T-helper 17 cell (primary cell): ENCODE measurements around the gene ATP2C1. TPM values are rescaled to one million over a fixed set of nuclear protein-coding genes. Genes with fewer than 3 reads are reported as not detected.

Source experiments
- ATAC-seq: fragments of 150-1000 bp; cut with Tn5 transposase; 2 replicates; pipeline ENCODE4 v1.10.0; 2021; ENCODE audit warnings: mild to moderate bottlenecking, moderate library complexity
- DNase-seq, 3 donors: peaks; one replicate each; pipeline versions ENCODE4 v3.0.0 to v3.0.0-alpha.2; 2020 to 2021
- H3K9me3 ChIP-seq: one replicate; pipeline ENCODE4 v1.7.0; 2013; ENCODE audit warnings: low read length, mild to moderate bottlenecking; ENCODE audit not compliant: control insufficient read depth, poor library complexity, severe bottlenecking
- H3K27ac Mint-ChIP-seq: one replicate; pipeline ENCODE4 v1.8.0; 2022; ENCODE audit warnings: mild to moderate bottlenecking, moderate library complexity, mixed read lengths
- H3K27me3 Mint-ChIP-seq: one replicate; pipeline ENCODE4 v1.8.0; 2022; ENCODE audit warnings: mixed read lengths
- H3K36me3 Mint-ChIP-seq: one replicate; pipeline ENCODE4 v1.8.0; 2022; ENCODE audit warnings: low read depth, mixed read lengths
- H3K4me1 Mint-ChIP-seq: one replicate; pipeline ENCODE4 v1.8.0; 2022; ENCODE audit warnings: mild to moderate bottlenecking, mixed read lengths
- H3K4me3 Mint-ChIP-seq: one replicate; pipeline ENCODE4 v1.8.0; 2022; ENCODE audit warnings: mild to moderate bottlenecking, moderate library complexity, mixed read lengths
- total RNA-seq, 4 donors: library from RNA in 2 of 4; stranded (reverse) in 2 of 4; gene quantifications; one replicate each; pipeline ENCODE4 v1.2.3 and lab custom pipeline; 2022 to 2026

ATP2C1 gene
- total RNA-seq, 2 donors from 2014 or later = 57.9 to 60.0 TPM

DNA sequence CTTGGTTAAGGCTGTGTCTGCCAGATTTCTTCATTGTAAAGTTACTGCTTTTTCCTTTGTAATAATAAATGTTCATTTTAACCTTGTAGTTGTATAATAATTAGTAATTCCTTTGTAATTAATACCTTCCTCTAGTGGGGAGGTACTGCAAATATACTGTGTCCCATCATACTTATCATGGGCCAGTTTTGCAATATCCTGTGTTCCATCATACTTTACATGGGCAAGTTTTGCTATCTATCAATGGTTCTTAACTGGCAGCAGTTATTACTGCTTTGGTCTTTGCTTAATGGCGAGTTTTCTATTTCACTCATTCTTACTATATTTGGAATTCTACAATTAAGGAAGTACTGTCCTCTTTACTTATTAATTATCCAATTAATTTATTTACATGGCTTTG lies 10.6 kb downstream of the ATP2C1 start:
- no peaks in the 10 kb centered on the region for H3K27me3 Mint-ChIP-seq
- DNase-seq = no peak
- H3K4me3 Mint-ChIP-seq = no peak overlapping the region
- H3K27ac Mint-ChIP-seq = peak overlapping the region; percentile 75
- no peaks in the 10 kb centered on the region for H3K36me3 Mint-ChIP-seq
- no peaks in the 10 kb centered on the region for H3K9me3 ChIP-seq
- peaks cover 46% of the 10 kb centered on the region for H3K4me1 Mint-ChIP-seq
- ATAC-seq = no peak

DNA sequence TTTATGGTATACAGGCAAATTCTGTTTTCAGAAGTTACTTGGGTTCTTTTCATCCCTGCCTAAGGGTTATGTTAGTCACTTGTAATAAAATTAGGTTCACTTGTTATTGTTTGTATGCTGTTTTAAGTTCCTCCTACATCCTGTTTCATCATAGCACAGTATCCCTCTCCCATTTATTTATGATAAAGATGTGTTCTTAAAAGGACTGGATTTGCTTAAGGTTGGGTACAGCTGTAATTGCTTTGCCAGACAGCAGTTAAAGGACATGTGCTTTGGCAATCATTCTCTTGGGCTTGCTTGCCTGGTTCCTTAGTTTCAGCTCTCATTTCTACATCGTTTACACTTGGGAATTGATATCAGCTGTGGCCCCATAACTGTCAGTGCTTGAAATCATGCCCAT lies 11.7 kb downstream of the ATP2C1 start:
- H3K9me3 ChIP-seq = no peaks in the 10 kb centered on the region
- Mint-ChIP-seq H3K27me3 (no peaks in the 10 kb centered on the region), H3K4me1 (peaks cover 49% of the 10 kb centered on the region), H3K4me3 (no peak overlapping the region), H3K36me3 (no peaks in the 10 kb centered on the region), H3K27ac (peak overlapping the region; percentile 75)
- ATAC-seq (no peak), DNase-seq (no peak)

DNA sequence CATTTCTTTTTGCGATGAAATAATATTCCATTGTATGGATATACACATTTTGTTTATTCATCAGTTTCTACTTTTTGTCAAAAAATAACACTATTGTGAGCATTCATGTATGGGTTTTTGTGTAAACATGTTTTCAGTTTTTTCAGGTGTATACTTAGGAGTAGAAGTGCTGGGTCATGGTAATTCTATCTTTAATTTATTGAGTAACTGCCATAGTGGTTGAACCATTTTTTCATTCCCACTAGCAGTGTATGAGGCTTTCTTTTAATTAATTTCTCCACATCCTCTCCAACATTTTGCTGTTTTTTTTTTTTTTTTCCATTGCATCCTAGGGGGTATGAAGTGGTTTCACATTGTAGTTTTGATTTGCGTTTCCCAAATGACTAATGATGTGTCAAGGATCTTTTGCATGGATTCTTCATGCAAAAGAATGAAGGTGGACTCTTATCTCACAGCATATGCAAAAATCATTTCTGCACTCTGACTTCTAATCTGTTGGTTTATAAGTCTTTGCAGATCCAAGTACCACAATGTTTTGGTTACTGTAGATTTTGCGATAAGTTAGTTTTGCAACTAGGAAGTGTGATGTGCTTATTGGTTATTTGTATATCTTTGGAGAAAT lies 12.6 kb downstream of the ATP2C1 start:
- peak overlapping the region; percentile 75 for H3K27ac Mint-ChIP-seq
- ATAC-seq (peak; percentile 61), DNase-seq (no peak)
- peaks cover 2% of the 10 kb centered on the region for H3K36me3 Mint-ChIP-seq
- peak overlapping the region; percentile 68 for H3K4me3 Mint-ChIP-seq
- peaks cover 42% of the 10 kb centered on the region for H3K4me1 Mint-ChIP-seq
- H3K27me3 Mint-ChIP-seq = no peaks in the 10 kb centered on the region
- H3K9me3 ChIP-seq = no peaks in the 10 kb centered on the region

DNA sequence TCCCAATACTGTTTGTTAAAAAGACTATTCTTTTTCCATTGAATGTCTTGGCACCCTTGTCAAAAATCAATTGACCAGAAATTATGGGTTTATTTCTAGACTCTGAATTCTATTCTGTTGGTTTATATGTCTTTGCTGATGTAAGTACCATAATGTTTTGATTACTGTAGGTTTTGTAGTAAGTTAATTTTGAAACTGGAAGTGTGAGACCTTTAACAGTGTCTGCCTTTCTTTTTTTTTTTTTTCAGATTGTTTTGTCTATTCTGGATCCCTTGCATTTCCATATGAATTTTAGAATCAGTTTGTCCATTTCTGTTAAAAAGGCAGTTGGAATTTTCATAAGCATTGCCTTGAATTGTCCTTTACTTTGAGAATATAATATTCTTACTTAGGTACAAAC lies 13.6 kb downstream of the ATP2C1 start:
- ATAC-seq = no peak
- peak overlapping the region; percentile 75 for H3K27ac Mint-ChIP-seq
- H3K9me3 ChIP-seq = no peaks in the 10 kb centered on the region
- H3K4me1 Mint-ChIP-seq = peaks cover 38% of the 10 kb centered on the region
- H3K4me3 Mint-ChIP-seq = no peak overlapping the region
- DNase-seq = no peak
- peaks cover 2% of the 10 kb centered on the region for H3K36me3 Mint-ChIP-seq
- no peaks in the 10 kb centered on the region for H3K27me3 Mint-ChIP-seq

DNA sequence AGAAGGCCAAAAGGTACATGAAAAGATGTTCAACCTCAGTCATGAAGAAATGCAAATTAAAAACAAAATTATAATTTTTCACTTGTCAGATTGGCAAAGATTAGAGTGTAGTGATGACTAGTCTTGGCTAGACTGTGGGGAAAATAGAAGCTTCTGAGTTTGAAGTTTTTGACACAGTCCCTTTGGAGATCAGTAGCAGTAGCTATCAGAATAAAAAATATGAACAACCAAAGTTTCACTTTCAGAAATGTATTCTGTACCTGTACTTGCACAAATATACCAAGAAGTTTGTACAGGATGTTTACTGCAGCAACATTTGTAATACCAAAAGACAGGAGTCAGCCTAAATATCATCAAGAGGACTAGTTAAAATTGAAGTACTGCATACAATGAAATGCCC lies 14.1 kb downstream of the ATP2C1 start:
- H3K27me3 Mint-ChIP-seq = no peaks in the 10 kb centered on the region
- peak overlapping the region; percentile 75 for H3K27ac Mint-ChIP-seq

DNA sequence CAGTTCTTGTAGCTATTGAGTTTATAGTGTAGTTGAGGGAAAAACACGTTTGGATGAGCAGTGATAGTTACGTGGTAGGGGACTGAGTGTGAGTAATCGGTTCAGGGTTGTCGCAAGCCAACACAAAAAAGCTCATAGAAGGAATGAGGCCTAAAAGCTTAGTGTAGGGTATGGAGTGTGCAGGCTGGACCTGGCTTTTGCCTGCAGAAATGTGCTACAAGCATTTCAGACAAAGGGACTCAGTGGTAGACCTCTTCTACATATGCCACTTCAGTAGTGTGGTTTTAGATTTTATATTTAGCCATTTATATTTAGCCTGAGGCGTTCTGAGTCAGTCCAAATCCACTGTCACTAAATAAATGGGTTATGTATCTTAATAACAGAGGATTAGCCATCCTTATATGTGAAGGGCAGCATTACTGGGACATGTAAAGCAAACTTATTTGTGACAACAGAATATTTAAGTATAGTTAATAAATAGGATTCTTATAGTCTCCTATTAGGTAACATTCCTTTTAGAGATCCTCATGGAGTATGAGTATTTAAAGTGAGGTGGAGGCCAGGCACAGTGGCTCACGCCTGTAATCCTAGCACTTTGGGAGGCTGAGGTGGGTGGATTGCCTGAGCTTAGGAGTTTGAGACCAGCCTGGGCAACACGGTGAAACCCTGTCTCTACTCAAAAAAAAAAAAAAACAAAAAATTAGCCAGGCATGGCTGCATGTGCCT lies 21.8 kb downstream of the ATP2C1 start:
- Mint-ChIP-seq H3K4me3 (no peak overlapping the region), H3K27ac (peak overlapping the region; percentile 32), H3K27me3 (no peaks in the 10 kb centered on the region)

More for the DNA sequence above, 14.1 kb downstream of the ATP2C1 start:
- ATAC-seq (peak; percentile 51), DNase-seq (no peak)
- peak overlapping the region; percentile 21 for H3K4me3 Mint-ChIP-seq
- H3K4me1 Mint-ChIP-seq = peaks cover 36% of the 10 kb centered on the region
- peaks cover 2% of the 10 kb centered on the region for H3K36me3 Mint-ChIP-seq
- H3K9me3 ChIP-seq = no peaks in the 10 kb centered on the region

DNA sequence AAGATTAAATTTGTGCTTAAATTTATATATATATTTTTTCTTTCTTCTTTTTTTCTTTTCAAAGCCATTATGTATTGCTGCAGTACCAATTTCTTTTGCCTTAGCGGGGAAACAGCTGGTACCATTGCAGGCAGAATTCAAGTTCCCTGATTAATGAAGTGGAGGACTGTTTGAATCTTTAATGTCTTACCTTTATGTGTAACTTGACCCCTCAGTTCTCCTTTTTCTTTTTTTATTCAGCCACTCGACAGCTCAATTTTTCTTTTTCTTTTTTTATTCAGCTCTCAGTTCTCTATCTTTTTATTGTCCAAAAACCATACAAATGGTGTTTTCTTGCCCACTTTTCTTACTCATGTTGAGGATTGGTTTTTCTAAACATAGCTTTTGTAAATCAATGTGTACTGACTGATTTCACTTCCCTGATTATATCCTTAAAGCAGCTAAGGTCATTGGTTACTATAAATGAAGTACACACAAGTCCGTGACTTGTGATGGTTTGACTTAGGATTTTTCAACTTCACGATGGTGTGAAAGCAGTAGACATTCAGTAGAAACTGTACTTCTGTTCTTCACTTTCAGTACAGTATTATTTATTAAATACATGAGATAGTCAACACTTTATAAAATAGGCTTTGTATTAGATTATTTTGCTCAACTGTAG lies 22.8 kb downstream of the ATP2C1 start:
- no peak for DNase-seq

More for the DNA sequence above, 21.8 kb downstream of the ATP2C1 start:
- ATAC-seq (no peak), DNase-seq (no peak)
- Mint-ChIP-seq H3K36me3 (peaks cover 2% of the 10 kb centered on the region), H3K4me1 (peaks cover 22% of the 10 kb centered on the region)
- no peaks in the 10 kb centered on the region for H3K9me3 ChIP-seq

DNA sequence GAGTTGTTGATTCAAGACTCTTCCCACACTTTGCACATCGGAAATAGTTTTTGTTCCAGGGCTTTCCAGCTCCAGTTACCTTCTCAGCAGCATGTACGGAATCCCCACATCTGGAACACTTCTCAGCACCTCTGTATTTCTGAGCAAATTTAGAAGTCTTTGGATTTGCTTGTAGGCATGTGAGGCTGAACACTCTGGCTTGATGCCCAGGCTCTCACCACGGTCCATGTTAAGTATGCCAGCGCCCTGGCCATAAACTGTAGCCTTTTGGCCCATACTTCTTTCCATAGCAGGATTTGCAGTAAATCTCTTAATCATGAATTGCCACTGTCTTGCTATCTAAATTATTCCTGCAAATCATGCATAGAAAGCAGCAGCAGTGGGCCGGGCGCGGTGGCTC lies 24.4 kb downstream of the ATP2C1 start:
- DNase-seq (no peak), ATAC-seq (no peak)
- no peaks in the 10 kb centered on the region for H3K9me3 ChIP-seq
- no peak overlapping the region for H3K27ac Mint-ChIP-seq
- H3K27me3 Mint-ChIP-seq = no peaks in the 10 kb centered on the region
- H3K36me3 Mint-ChIP-seq = no peaks in the 10 kb centered on the region
- H3K4me1 Mint-ChIP-seq = peaks cover 32% of the 10 kb centered on the region
- H3K4me3 Mint-ChIP-seq = no peak overlapping the region

More for the DNA sequence above, 22.8 kb downstream of the ATP2C1 start:
- ATAC-seq = no peak
- H3K9me3 ChIP-seq = no peaks in the 10 kb centered on the region
- Mint-ChIP-seq H3K36me3 (no peaks in the 10 kb centered on the region), H3K4me1 (peaks cover 22% of the 10 kb centered on the region), H3K27ac (peak overlapping the region; percentile 49), H3K27me3 (no peaks in the 10 kb centered on the region), H3K4me3 (no peak overlapping the region)

DNA sequence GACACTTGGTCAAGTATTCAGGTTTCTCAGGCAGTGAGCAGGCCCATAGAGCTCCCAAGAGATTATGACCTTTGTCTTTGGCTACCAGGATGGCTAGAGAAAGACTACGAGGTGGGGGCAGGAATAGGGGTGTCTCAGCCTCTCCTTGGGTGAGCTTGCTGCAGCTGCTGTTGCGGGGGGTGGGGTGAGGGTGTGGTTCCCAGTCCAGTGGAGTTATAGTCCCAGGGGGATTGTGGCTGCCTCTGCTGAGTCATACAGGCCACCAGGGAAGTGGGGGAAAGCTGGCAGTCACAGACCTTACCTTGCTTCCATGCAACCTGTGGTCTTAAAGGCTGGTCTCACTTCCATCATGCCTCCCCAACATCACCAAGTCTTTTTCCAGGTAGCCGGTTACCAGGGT lies 31.7 kb downstream of the ATP2C1 start:
- H3K9me3 ChIP-seq = no peaks in the 10 kb centered on the region
- Mint-ChIP-seq H3K4me1 (peaks cover 31% of the 10 kb centered on the region), H3K36me3 (peaks cover 2% of the 10 kb centered on the region), H3K27ac (no peak overlapping the region), H3K27me3 (no peaks in the 10 kb centered on the region), H3K4me3 (no peak overlapping the region)
- ATAC-seq = no peak
- DNase-seq = no peak

DNA sequence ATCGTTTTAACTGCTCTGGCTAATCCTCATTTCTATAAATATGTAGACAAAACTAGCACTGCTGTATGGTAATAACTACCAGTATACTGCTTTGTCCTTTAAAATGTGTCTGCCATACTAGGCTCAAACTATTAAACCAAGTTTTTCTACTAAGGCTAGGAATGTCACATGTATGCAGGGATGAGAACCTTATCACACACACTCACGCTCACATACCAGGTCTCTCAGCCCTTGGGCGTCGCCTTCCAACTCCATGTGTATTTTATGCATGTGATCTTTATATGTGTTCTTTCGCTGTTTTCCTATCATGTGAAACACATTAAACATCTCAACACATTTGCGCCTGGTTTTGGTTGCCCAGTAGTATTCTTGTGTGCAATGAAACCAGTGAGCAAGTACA lies 32.6 kb downstream of the ATP2C1 start:
- Mint-ChIP-seq H3K4me1 (peaks cover 31% of the 10 kb centered on the region), H3K4me3 (no peak overlapping the region), H3K36me3 (peaks cover 3% of the 10 kb centered on the region), H3K27ac (peak overlapping the region; percentile 24), H3K27me3 (no peaks in the 10 kb centered on the region)
- ATAC-seq (no peak), DNase-seq (no peak)
- H3K9me3 ChIP-seq = no peaks in the 10 kb centered on the region

DNA sequence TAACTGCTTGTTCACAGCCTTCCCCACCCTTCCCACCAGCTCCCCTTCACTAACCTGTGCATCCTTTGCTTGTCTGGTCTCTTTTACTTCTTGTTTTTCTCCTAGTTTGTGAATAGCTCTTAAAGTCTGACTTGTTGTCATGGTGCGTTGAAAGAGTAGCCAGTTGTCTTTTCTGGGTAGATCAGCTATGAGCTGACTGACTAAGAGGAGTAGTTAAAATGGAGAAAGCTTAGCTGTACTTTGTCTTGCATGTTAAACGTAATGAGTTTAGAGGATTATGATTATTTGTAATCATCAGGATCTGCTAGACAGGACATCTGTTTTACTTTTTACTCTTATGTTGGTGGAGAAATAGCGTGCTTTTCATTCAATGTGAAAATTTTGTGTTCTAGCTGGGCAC lies 35.9 kb downstream of the ATP2C1 start:
- Mint-ChIP-seq H3K4me1 (peaks cover 25% of the 10 kb centered on the region), H3K27me3 (no peaks in the 10 kb centered on the region), H3K27ac (no peak overlapping the region), H3K36me3 (peaks cover 8% of the 10 kb centered on the region), H3K4me3 (no peak overlapping the region)
- DNase-seq (no peak), ATAC-seq (no peak)
- no peaks in the 10 kb centered on the region for H3K9me3 ChIP-seq

DNA sequence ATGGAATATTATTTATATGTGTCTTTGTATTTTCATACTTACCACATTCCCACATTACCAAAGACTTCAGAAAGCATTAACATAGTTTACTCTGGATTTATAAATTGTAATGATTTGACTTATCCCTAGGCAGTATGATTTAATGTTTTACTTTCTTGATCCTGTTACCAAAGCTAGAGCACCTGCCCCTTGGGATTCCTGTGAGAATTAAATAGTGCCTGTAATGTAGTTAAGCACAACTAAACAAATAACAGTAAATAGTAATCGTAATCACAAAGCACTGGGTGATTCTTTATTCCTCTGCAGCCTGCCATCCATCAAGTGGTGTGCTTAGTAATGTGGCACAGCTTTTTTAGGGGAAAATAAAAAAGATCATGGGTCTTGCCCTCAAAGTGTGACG lies 39.1 kb downstream of the ATP2C1 start:
- H3K9me3 ChIP-seq = no peaks in the 10 kb centered on the region
- no peaks in the 10 kb centered on the region for H3K27me3 Mint-ChIP-seq
- no peak for DNase-seq
- no peak for ATAC-seq
- no peak overlapping the region for H3K27ac Mint-ChIP-seq
- H3K4me1 Mint-ChIP-seq = peaks cover 11% of the 10 kb centered on the region
- peaks cover 8% of the 10 kb centered on the region for H3K36me3 Mint-ChIP-seq
- H3K4me3 Mint-ChIP-seq = no peak overlapping the region

DNA sequence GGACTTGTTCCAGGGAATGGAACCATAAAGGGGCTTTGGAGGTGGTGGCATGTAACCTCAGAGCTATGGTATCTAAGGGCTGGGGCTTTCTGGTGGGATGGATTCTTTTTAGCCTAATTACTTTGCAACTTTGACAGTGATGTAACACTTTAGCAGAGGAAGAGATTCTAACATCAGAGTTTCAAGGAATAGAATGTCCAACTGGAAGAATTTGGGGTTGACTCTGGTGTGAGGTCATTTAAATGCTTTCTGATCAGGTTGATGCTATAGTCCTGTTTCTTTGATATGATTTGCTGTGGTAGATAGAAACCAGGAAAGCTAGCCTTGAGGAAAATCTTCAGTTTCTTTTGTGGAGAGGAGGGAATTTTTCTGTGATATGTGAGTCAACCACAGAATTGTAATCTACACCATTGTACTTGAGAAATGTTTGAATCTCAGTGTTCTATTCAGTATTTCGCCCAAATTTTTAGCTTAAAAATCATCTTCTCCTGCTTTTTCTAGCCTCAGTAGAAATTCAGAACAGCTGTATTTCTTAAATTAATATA lies 40.0 kb downstream of the ATP2C1 start:
- no peak for ATAC-seq
- no peak for DNase-seq
- no peaks in the 10 kb centered on the region for H3K9me3 ChIP-seq
- Mint-ChIP-seq H3K4me3 (no peak overlapping the region), H3K4me1 (peaks cover 9% of the 10 kb centered on the region), H3K27ac (peak overlapping the region; percentile 39), H3K36me3 (peaks cover 8% of the 10 kb centered on the region), H3K27me3 (no peaks in the 10 kb centered on the region)
